Vagina (tissue), 2 donors: ENCODE data around the gene EVL.
"Not testable (repeated sequence)": the region's sequence is repeated elsewhere in the genome, so short reads cannot be mapped to it uniquely, and the experiment has no call there.

Experiments used
- CTCF ChIP-seq, 3 experiments: fragments of 450-650 bp in 2 of 3; fragments of 200-600 bp in 1 of 3; sonication (generic) in 1 of 3; IDR thresholded peaks; one replicate each; pipeline ENCODE4 v1.5.1; 2017 to 2019; ENCODE audit warnings: antibody characterized with exemption in 3 of 3, mild to moderate bottlenecking in 2 of 3, moderate library complexity in 2 of 3
- POLR2A ChIP-seq, 2 donors: fragments of 450-650 bp; IDR thresholded peaks; one replicate each; pipeline ENCODE4 v1.6.1; 2017; ENCODE audit warnings: antibody characterized with exemption in 2 of 2, mild to moderate bottlenecking in 2 of 2, moderate library complexity in 2 of 2

- not testable (repeated sequence) for TF ChIP-seq POLR2A, CTCF (IDR thresholded peaks at IDR 0.05)
These were observed 92.5 kb downstream of the EVL start for GRCh38 chr14:100157548-100158232.
